GM20000 (cell line): ENCODE results near the gene CROCC.
A peak's percentile ranks its signal among the peaks of the same experiment; 100 is the strongest.

ENCODE experiments used
- DNase-seq: peaks from one replicate; pipeline ENCODE4 v3.0.0; 2012; ENCODE audit warnings: low spot score
- CTCF ChIP-seq: IDR thresholded peaks from 2 replicates; pipeline ENCODE4 v1.5.1; 2012; ENCODE audit warnings: mild to moderate bottlenecking, control low read depth; ENCODE audit errors: extremely low read depth, missing control alignments

The CROCC gene

GRCh38 chr1:17013491-17014320 is 92.0 kb downstream of the CROCC start:
- peak; percentile 22 for DNase-seq
- no peak for TF ChIP-seq CTCF

DNA sequence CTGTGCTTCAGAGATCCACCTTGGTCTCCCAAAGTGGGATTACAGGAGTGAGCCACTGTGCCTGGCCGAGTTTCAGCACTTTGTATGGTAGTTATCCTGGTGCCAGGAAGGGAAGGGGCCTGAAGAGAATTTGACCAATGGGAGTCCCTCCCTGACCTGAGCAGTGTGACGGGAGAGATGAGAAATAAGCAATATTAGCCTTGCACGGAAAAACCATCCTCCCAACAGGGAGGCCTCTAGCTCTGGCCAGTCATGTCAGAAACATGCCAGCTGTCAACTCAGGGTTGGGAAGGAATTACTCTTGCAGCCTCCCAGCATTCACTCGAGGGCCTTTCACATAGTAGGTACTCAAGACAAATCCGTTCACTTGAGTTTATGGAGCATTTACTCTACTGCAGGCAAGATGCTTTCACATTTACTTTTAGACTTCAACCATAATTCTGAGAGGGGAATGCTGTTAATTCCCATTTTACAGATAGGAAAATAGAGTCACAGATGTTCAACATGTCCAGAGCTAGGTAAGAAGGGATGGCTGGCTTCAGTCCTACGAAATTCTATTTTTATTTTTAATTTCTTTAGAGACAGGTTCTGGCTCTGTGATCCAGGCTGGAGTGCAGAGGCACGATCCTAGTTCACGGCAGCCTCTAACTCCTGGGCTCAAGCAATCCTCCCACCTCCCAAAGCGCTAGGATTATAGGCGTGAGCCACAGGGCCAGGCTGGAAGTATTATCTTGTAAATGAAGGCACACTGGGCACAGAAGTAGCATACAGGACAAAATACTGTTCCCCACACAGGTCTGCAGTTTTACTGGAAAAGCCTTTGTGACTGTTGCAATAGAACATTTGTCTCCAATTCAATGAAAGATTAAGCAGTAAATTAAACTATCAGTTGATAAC is 93.2 kb downstream of the CROCC start:
- no peak for TF ChIP-seq CTCF
- DNase-seq: no peak

GRCh38 chr1:17016317-17016661 is 94.6 kb downstream of the CROCC start:
- DNase-seq: no peak
- TF ChIP-seq CTCF: no peak

DNA sequence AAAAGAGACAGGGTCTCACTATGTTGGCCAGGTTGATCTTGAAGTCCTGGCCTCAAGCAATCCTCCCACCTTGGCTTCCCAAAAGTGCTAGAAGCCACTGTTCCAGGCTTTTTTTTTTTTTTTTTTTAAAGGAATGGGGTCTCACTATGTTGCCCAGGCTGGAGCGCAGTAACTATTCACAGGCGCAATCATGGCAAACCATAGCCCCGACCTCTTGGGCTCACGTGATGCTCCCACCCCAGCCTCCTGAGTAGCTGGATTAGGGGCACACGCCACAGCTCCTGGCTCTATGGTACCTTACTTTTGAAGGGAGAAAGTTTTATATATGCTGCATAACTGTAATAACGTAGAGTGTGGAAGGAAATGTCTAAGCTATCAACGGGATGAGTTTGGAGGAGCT is 95.7 kb downstream of the CROCC start:
- no peak for TF ChIP-seq CTCF
- DNase-seq: no peak

DNA sequence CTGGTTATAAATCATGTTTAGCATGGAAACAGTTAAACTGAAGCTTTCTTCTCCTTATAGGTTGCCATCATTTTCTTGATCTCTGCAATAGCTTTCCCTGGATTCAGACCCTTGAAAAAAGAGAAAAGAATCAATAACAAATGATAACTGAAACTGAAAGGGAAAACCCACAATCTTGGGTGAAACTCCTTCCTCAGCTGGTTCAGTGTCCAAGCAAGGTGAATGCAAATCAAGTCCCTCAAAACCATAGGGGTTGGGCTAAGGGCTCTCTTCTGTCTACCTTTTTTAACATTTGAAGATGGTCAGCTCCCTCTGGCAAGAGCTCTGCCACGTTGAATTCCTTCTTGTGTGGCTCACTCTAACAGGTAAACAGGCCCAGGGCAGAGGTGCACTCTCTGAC is 97.1 kb downstream of the CROCC start:
- peak; percentile 39 for DNase-seq
- no peak for TF ChIP-seq CTCF

GRCh38 chr1:17020502-17020901 is 98.8 kb downstream of the CROCC start:
- DNase-seq: no peak
- no peak for TF ChIP-seq CTCF

- no peak for TF ChIP-seq CTCF
- DNase-seq: no peak
These were observed 100.2 kb downstream of the CROCC start for GRCh38 chr1:17021896-17022295.
